Measurements from ENCODE around the gene MAP6. TPM values are rescaled to one million over a fixed set of nuclear protein-coding genes. Genes with fewer than 3 reads are reported as not detected.

Gene MAP6
- total and polyA plus RNA-seq, 12 donors, result 1.2 to 9.1 (median 5.8) TPM

DNA sequence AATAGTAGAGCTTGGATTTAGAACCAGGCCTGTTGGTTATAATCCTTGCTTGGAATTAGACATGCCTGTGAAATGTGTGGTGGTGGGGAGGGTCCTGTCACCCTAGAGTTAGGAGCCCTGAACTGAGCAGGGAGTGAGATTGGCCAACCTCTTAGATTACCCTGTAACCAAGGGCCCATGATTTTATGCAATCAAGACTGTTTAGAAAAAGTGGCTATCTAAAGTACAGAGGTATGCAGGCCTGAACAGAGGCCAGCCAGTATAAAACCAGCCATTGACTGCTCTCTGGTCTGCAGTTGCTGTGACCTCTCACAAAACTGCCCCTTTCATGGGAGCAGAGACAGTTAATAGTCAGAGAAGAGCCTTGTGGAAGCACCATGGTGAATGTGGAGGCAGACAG, 70.6 kb downstream of the MAP6 start:
- H3K36me3 ChIP-seq, result no peaks in the 10 kb centered on the region
- H3K4me1 ChIP-seq, result peaks cover 0 to 5% (median 0%) of the 10 kb centered on the region in 9 donors
- H3K4me3 ChIP-seq, result no peak overlapping the region
- TF ChIP-seq, protein P1, sequence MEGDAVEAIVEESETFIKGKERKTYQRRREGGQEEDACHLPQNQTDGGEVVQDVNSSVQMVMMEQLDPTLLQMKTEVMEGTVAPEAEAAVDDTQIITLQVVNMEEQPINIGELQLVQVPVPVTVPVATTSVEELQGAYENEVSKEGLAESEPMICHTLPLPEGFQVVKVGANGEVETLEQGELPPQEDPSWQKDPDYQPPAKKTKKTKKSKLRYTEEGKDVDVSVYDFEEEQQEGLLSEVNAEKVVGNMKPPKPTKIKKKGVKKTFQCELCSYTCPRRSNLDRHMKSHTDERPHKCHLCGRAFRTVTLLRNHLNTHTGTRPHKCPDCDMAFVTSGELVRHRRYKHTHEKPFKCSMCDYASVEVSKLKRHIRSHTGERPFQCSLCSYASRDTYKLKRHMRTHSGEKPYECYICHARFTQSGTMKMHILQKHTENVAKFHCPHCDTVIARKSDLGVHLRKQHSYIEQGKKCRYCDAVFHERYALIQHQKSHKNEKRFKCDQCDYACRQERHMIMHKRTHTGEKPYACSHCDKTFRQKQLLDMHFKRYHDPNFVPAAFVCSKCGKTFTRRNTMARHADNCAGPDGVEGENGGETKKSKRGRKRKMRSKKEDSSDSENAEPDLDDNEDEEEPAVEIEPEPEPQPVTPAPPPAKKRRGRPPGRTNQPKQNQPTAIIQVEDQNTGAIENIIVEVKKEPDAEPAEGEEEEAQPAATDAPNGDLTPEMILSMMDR (IDR thresholded peaks at IDR 0.05), result no peak
- no peak overlapping the region for H3K27ac ChIP-seq
- no peak for DNase-seq
- intact Hi-C loops (cut with DNase I), result no loop called here
- no peaks in the 10 kb centered on the region for H3K9me3 ChIP-seq
- no peaks in the 10 kb centered on the region for H3K27me3 ChIP-seq
- no peak for ATAC-seq

DNA sequence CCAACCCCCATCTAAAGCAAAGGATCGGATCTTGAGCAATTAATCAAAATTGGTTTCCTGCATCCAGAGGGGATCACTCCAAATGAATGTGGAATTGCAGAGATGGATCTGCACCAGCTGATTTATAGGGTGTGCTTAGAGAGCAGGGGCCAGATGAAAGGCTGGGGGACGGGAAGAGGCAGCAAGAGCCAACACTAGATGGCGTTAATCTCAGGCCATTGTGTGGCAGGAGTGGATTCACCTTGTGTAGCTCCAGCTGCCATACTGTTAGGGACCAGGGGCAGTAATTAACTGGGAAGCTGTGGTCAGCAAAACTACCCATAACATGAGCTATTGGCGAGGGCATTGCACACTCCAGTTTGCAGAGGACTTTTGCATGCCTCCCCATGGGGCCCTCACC, 71.2 kb downstream of the MAP6 start:
- 82% methylated on average over 4 of the region's 4 CpGs for WGBS, 2 donors
- Histone ChIP-seq H3K9me3 (no peaks in the 10 kb centered on the region), H3K4me3 (no peak overlapping the region), H3K36me3 (no peaks in the 10 kb centered on the region), H3K27ac (no peak overlapping the region), H3K4me1 (no peaks in the 10 kb centered on the region), H3K27me3 (no peaks in the 10 kb centered on the region)
- intact Hi-C loops (cut with DNase I), result no loop called here
- TF ChIP-seq, protein P1 (IDR thresholded peaks at IDR 0.05), result peak in 6 of 9 donors; percentile 33 to 46 (median 38)
- peak in 1 of 8 donors; percentile 33 for ATAC-seq
- no peak for DNase-seq

DNA sequence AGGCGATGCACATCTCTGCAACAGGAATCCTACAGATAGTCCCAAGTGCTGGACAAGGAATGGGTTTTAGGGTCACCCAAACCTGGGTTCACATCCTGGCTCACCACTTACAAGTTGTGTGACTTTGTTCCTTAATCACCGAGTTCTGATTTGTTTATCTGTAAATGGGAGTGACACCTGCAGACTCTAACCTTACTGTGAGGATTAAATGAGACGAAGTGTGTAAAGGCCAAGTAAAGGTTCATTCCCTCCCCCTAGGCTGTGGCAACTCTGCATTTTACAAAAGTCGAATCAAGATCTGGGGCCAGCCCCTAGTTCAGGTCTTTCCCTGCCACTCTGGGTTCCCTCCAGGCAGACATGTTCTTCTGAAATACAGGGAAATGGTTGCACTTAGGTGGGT, 71.9 kb downstream of the MAP6 start:
- 78 to 92% methylated on average over 4 of the region's 4 CpGs for WGBS, 2 donors
- H3K4me3 ChIP-seq, result no peak overlapping the region
- H3K36me3 ChIP-seq, result no peaks in the 10 kb centered on the region
- H3K4me1 ChIP-seq, result no peaks in the 10 kb centered on the region
- intact Hi-C loops (cut with DNase I), result no loop called here
- no peaks in the 10 kb centered on the region for H3K9me3 ChIP-seq
- H3K27ac ChIP-seq, result no peak overlapping the region
- no peaks in the 10 kb centered on the region for H3K27me3 ChIP-seq
- no peak for DNase-seq
- no peak for ATAC-seq
- TF ChIP-seq, protein P1 (IDR thresholded peaks at IDR 0.05), result no peak

DNA sequence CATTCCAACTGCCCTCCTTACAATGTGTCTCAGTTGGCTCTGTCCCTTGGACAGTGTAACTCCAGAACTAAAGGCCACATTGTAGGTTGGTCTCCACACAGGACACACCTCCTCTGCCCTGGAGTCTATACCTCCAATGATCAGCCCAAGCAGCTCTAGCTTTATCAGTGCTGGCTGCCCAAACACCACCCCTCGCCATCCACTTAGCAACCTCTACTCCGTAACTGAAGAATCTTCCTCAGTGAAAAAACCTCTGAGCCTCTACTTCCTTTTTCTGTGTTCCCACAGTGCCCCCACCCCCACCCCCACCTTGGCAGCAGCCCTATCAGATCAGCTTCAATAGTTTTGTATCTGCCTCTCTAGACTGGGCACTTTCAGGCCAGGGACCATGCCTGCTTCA, 73.4 kb downstream of the MAP6 start:
- DNase-seq, result no peak
- intact Hi-C loops (cut with DNase I), result no loop called here
- Histone ChIP-seq H3K36me3 (no peaks in the 10 kb centered on the region), H3K4me3 (no peak overlapping the region), H3K4me1 (peaks cover 0 to under 1% (median 0%) of the 10 kb centered on the region in 9 donors), H3K27me3 (no peaks in the 10 kb centered on the region), H3K27ac (no peak overlapping the region), H3K9me3 (no peaks in the 10 kb centered on the region)
- 89 to 93% methylated on average over 2 of the region's 2 CpGs for WGBS, 2 donors
- no peak for ATAC-seq
- TF ChIP-seq, protein P1 (IDR thresholded peaks at IDR 0.05), result no peak
